K562 (cell line): ENCODE results near the gene NR3C2.

ENCODE experiments used
- CTCF ChIP-seq, 3 experiments: IDR thresholded peaks in 2 of 3; conservative IDR thresholded peaks in 1 of 3; 2 replicates each; pipeline ENCODE4 v1.5.1; 2011 to 2012; ENCODE audit warnings: low read length in 3 of 3, mild to moderate bottlenecking in 3 of 3, control low read depth in 2 of 3, improper control_type of control experiment in 1 of 3, inconsistent platforms in 1 of 3, low read depth in 1 of 3, mixed read lengths in 1 of 3, moderate library complexity in 1 of 3; ENCODE audit not compliant: insufficient read depth in 2 of 3
- EP300 ChIP-seq: IDR thresholded peaks from 2 replicates; pipeline ENCODE4 v1.6.1; 2012; ENCODE audit warnings: low read length, improper control_type of control experiment
- ZBTB1 ChIP-seq: sonication (generic); formaldehyde crosslinking; IDR thresholded peaks from 2 replicates; pipeline ENCODE4 v1.8.1; 2023; ENCODE audit warnings: missing genetic modification reagents, low read depth, mild to moderate bottlenecking, borderline replicate concordance
- ZFPM2 ChIP-seq: fragments of 250-450 bp; sonication (Bioruptor Pico); IDR thresholded peaks from 2 replicates; pipeline ENCODE4 v1.5.1; 2022; ENCODE audit warnings: mild to moderate bottlenecking

- TF ChIP-seq ZBTB1 (CRISPR knock-in tag) (no peak), EP300 (no peak), CTCF (IDR thresholded peaks at IDR 0.05 in 2 of 3, conservative IDR thresholded peaks at IDR 0.05 in 1 of 3; ENCODE audit: insufficient read depth in 2 of 3, low read depth in 1 of 3, low read length in 3 of 3) (peak in 1 of 3 experiments; percentile 31; a peak in 2 of 6 replicates), ZFPM2 (CRISPR knock-in tag) (no peak)
Measured at GRCh38 chr4:148044912-148045352, 397.3 kb downstream of the NR3C2 start.
